Measurements from ENCODE around the gene ADAMTSL5. TPM values are rescaled to one million over a fixed set of nuclear protein-coding genes. Genes with fewer than 3 reads are reported as not detected.
A peak's percentile ranks its signal among the peaks of the same experiment; 100 is the strongest.

Gene ADAMTSL5
- polyA plus RNA-seq, 3 donors, result 0.09 TPM; not detected in 2

DNA sequence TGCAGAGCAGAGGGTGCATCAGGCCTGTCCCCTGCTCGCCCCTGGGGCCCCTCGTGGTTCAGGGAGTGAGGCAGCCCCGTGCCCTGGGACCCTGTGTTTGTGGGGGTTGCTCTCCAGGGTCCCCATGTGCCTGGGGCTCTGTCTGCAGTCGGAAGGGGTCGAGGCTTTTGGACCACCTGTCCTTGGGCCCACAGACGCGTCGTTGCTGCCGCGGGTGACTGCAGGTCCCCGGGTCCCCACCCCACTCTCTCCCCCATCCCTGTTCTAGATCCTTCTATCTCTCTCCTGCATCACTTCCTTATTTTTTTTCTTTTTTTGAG, 24.6 kb downstream of the ADAMTSL5 start:
- H3K9ac ChIP-seq (ENCODE audit: insufficient read depth, low read length, poor library complexity, severe bottlenecking), result no peak overlapping the region

GRCh38 chr19:1487576-1488281, 25.1 kb downstream of the ADAMTSL5 start:
- H3K9me3 ChIP-seq (replicated peaks in 1 of 2; ENCODE audit: control insufficient read depth in 1 of 2, insufficient read depth in 1 of 2, low read length in 2 of 2), result no peaks in the 10 kb centered on the region
- H2AFZ ChIP-seq (ENCODE audit: insufficient read depth, low read depth, low read length, poor library complexity, severe bottlenecking), result no peak overlapping the region
- peaks cover 20% of the 10 kb centered on the region for H3K4me1 Mint-ChIP-seq
- peaks cover 18 to 35% of the 10 kb centered on the region in 2 donors for H3K4me1 ChIP-seq (ENCODE audit: control insufficient read depth in 1 of 2, insufficient read depth in 2 of 2, low read length in 2 of 2)
- no peak overlapping the region for H3K4me2 ChIP-seq (replicated peaks; ENCODE audit: extremely low read depth, low read length, poor library complexity, severe bottlenecking)
- no peaks in the 10 kb centered on the region for H3K36me3 ChIP-seq (replicated peaks in 1 of 2; ENCODE audit: control insufficient read depth in 1 of 2, insufficient read depth in 2 of 2, low read length in 2 of 2)
- no peaks in the 10 kb centered on the region for H4K20me1 ChIP-seq (ENCODE audit: insufficient read depth, low read length)
- peaks cover 6 to 16% (median 14%) of the 10 kb centered on the region in 3 donors for H3K27me3 Mint-ChIP-seq (ENCODE audit: low read depth in 3 of 3)
- no peak for TF ChIP-seq CTCF (IDR thresholded peaks at IDR 0.05)
- no peak overlapping the region for H3K27ac Mint-ChIP-seq
- no peak overlapping the region for H3K9ac ChIP-seq (ENCODE audit: insufficient read depth, low read length, poor library complexity, severe bottlenecking)
- peaks cover 0 to 14% of the 10 kb centered on the region in 2 donors for H3K27me3 ChIP-seq (ENCODE audit: control insufficient read depth in 2 of 2, insufficient read depth in 2 of 2, low read length in 2 of 2)
- intact Hi-C loops (cut with micrococcal nuclease), result no loop called here
- H3K4me3 Mint-ChIP-seq, result no peak overlapping the region
- H3K9me3 Mint-ChIP-seq, result peaks cover 0 to 6% (median 0%) of the 10 kb centered on the region in 7 donors
- H3K79me2 ChIP-seq (ENCODE audit: insufficient read depth, low read length), result no peaks in the 10 kb centered on the region
- 92% methylated on average over 29 of the region's 40 CpGs for WGBS (ENCODE audit: insufficient coverage)
- DNase-seq, result no peak
- no peaks in the 10 kb centered on the region for H3K36me3 Mint-ChIP-seq
- H3K4me3 ChIP-seq (replicated peaks in 1 of 3; ENCODE audit: low read depth in 2 of 3, low read length in 3 of 3), result no peak overlapping the region
- no peak overlapping the region for H3K27ac ChIP-seq (ENCODE audit: low read depth in 1 of 2, low read length in 2 of 2)

More for the DNA sequence above, 24.6 kb downstream of the ADAMTSL5 start:
- Histone ChIP-seq H3K4me3 (replicated peaks in 1 of 3; ENCODE audit: low read depth in 2 of 3, low read length in 3 of 3) (no peak overlapping the region), H4K20me1 (ENCODE audit: insufficient read depth, low read length) (no peaks in the 10 kb centered on the region), H3K9me3 (replicated peaks in 1 of 2; ENCODE audit: control insufficient read depth in 1 of 2, insufficient read depth in 1 of 2, low read length in 2 of 2) (no peaks in the 10 kb centered on the region), H3K36me3 (replicated peaks in 1 of 2; ENCODE audit: control insufficient read depth in 1 of 2, insufficient read depth in 2 of 2, low read length in 2 of 2) (no peaks in the 10 kb centered on the region), H3K4me2 (replicated peaks; ENCODE audit: extremely low read depth, low read length, poor library complexity, severe bottlenecking) (no peak overlapping the region), H3K4me1 (ENCODE audit: control insufficient read depth in 1 of 2, insufficient read depth in 2 of 2, low read length in 2 of 2) (peaks cover 18 to 35% of the 10 kb centered on the region in 2 donors), H3K27ac (ENCODE audit: low read depth in 1 of 2, low read length in 2 of 2) (no peak overlapping the region), H3K79me2 (ENCODE audit: insufficient read depth, low read length) (no peaks in the 10 kb centered on the region), H3K27me3 (ENCODE audit: control insufficient read depth in 2 of 2, insufficient read depth in 2 of 2, low read length in 2 of 2) (peaks cover 0 to 19% of the 10 kb centered on the region in 2 donors), H2AFZ (ENCODE audit: insufficient read depth, low read depth, low read length, poor library complexity, severe bottlenecking) (no peak overlapping the region)
- peak overlapping the region in 1 of 7 donors; percentile 18 for H3K27ac Mint-ChIP-seq
- H3K4me3 Mint-ChIP-seq, result no peak overlapping the region
- peaks cover 20% of the 10 kb centered on the region for H3K4me1 Mint-ChIP-seq
- no peak for DNase-seq
- H3K9me3 Mint-ChIP-seq, result peaks cover 0 to 6% (median 0%) of the 10 kb centered on the region in 7 donors
- no peaks in the 10 kb centered on the region for H3K36me3 Mint-ChIP-seq
- TF ChIP-seq CTCF (IDR thresholded peaks at IDR 0.05), result no peak
- intact Hi-C loops (cut with micrococcal nuclease), result no loop called here
- WGBS (ENCODE audit: insufficient coverage), result 67% methylated on average over 4 of the region's 11 CpGs
- H3K27me3 Mint-ChIP-seq (ENCODE audit: low read depth in 3 of 3), result peaks cover 6 to 19% (median 19%) of the 10 kb centered on the region in 3 donors

Data from CD14-positive monocyte (primary cell).